ENCODE measurements around the gene ZBTB5. TPM values are rescaled to one million over a fixed set of nuclear protein-coding genes. Genes with fewer than 3 reads are reported as not detected.
A peak's percentile ranks its signal among the peaks of the same experiment; 100 is the strongest.
"Not testable (repeated sequence)": the region's sequence is repeated elsewhere in the genome, so short reads cannot be mapped to it uniquely, and the experiment has no call there.

Gene ZBTB5
- 1 to 10 TPM; 6.9 to 7.4 TPM for total RNA-seq
- long read RNA-seq, donor 1, partial matches to known transcripts, result 0 of 2 reads
- long read RNA-seq, donor 1, other reads (novel, unspliced or antisense), result 2 of 2 reads
- long read RNA-seq, donor 2, result 0 reads

GRCh38 chr9:37465249-37466036, at the start of gene ZBTB5:
ZBTB5 (minus strand) TSS chr9:37465450; CDS start chr9:37442551, 22,899 bp downstream.
- intact Hi-C loops (cut with DNase I), result loop anchor here in 1 of 2 donors (5.0 kb wide), 1 partner anchor 53 kb away; no protein-coding TSS in a partner anchor
- peak; percentile 99 for DNase-seq (ENCODE audit: low spot score)

- DNase-seq (ENCODE audit: low spot score), result peak; percentile 14
- intact Hi-C loops (cut with DNase I), result no loop called here
These were observed 49.7 kb upstream of the ZBTB5 start for GRCh38 chr9:37514999-37515398.

GRCh38 chr9:37514415-37514814, 49.2 kb upstream of the ZBTB5 start:
- DNase-seq (ENCODE audit: low spot score), result peak; percentile 50
- intact Hi-C loops (cut with DNase I), result not testable (repeated sequence)

GRCh38 chr9:37512437-37512836, 47.2 kb upstream of the ZBTB5 start:
- intact Hi-C loops (cut with DNase I), result no loop called here
- peak; percentile 41 for DNase-seq (ENCODE audit: low spot score)

- intact Hi-C loops (cut with DNase I), result no loop called here
- peak; percentile 58 for DNase-seq (ENCODE audit: low spot score)
These were observed 46.1 kb upstream of the ZBTB5 start for GRCh38 chr9:37511016-37512010.

GRCh38 chr9:37510053-37510452, 44.8 kb upstream of the ZBTB5 start:
- intact Hi-C loops (cut with DNase I); DNase-seq (ENCODE audit: low spot score): not testable (repeated sequence)

GRCh38 chr9:37509536-37509935, 44.3 kb upstream of the ZBTB5 start:
- intact Hi-C loops (cut with DNase I), result no loop called here
- DNase-seq (ENCODE audit: low spot score), result peak; percentile 43

GRCh38 chr9:37508834-37509206, 43.6 kb upstream of the ZBTB5 start:
- DNase-seq (ENCODE audit: low spot score), result peak; percentile 25
- intact Hi-C loops (cut with DNase I), result no loop called here

- DNase-seq (ENCODE audit: low spot score), result peak; percentile 56
- intact Hi-C loops (cut with DNase I), result no loop called here
These were observed 43.0 kb upstream of the ZBTB5 start for GRCh38 chr9:37508135-37508833.

- intact Hi-C loops (cut with DNase I), result no loop called here
- peak; percentile 64 for DNase-seq (ENCODE audit: low spot score)
These were observed 42.4 kb upstream of the ZBTB5 start for GRCh38 chr9:37507566-37508134.

- intact Hi-C loops (cut with DNase I), result no loop called here
- peak; percentile 14 for DNase-seq (ENCODE audit: low spot score)
These were observed 39.4 kb upstream of the ZBTB5 start for GRCh38 chr9:37504605-37505004.

GRCh38 chr9:37503736-37504135, 38.5 kb upstream of the ZBTB5 start:
- intact Hi-C loops (cut with DNase I), result no loop called here

GRCh38 chr9:37501957-37502596, 36.8 kb upstream of the ZBTB5 start:
- intact Hi-C loops (cut with DNase I), result no loop called here

More at GRCh38 chr9:37503736-37504135, 38.5 kb upstream of the ZBTB5 start:
- peak; percentile 59 for DNase-seq (ENCODE audit: low spot score)

GRCh38 chr9:37499297-37499696, 34.0 kb upstream of the ZBTB5 start:
- intact Hi-C loops (cut with DNase I), result loop anchor here in 1 of 2 donors (10.0 kb wide), 1 partner anchor 276 kb away; no protein-coding TSS in a partner anchor
- DNase-seq (ENCODE audit: low spot score), result no peak

More at GRCh38 chr9:37501957-37502596, 36.8 kb upstream of the ZBTB5 start:
- peak; percentile 43 for DNase-seq (ENCODE audit: low spot score)

- no peak for DNase-seq (ENCODE audit: low spot score)
- intact Hi-C loops (cut with DNase I), result loop anchor here in 1 of 2 donors (10.0 kb wide), 1 partner anchor 276 kb away; no protein-coding TSS in a partner anchor
These were observed 33.2 kb upstream of the ZBTB5 start for GRCh38 chr9:37498457-37498856.

- no peak for DNase-seq (ENCODE audit: low spot score)
- intact Hi-C loops (cut with DNase I), result loop anchor here in 1 of 2 donors (10.0 kb wide), 1 partner anchor 277 kb away; no protein-coding TSS in a partner anchor
These were observed 32.1 kb upstream of the ZBTB5 start for GRCh38 chr9:37497320-37497719.

GRCh38 chr9:37496020-37496419, 30.8 kb upstream of the ZBTB5 start:
- intact Hi-C loops (cut with DNase I), result loop anchor here in 1 of 2 donors (10.0 kb wide), 1 partner anchor 279 kb away; no protein-coding TSS in a partner anchor
- DNase-seq (ENCODE audit: low spot score), result no peak

- no peak for DNase-seq (ENCODE audit: low spot score)
- intact Hi-C loops (cut with DNase I), result loop anchor here in 1 of 2 donors (10.0 kb wide), 1 partner anchor 279 kb away; no protein-coding TSS in a partner anchor
These were observed 30.3 kb upstream of the ZBTB5 start for GRCh38 chr9:37495571-37495970.

Data from posterior vena cava (tissue), 2 donors.